Peyer's patch (tissue), 4 donors: ENCODE data around the gene RAB25. TPM values are rescaled to one million over a fixed set of nuclear protein-coding genes. Genes with fewer than 3 reads are reported as not detected.

Experiments
- DNase-seq, 3 donors: peaks; one replicate each; pipeline ENCODE4 v3.0.0-alpha.2; 2017 to 2019
- H3K27ac ChIP-seq, 4 donors: fragments of 200-600 bp; sonication (generic); one replicate each; pipeline ENCODE4 v1.5.1; 2016 to 2019
- H3K27me3 ChIP-seq, 2 donors: fragments of 200-600 bp; sonication (generic); one replicate each; pipeline ENCODE4 v1.5.1; 2019
- H3K36me3 ChIP-seq, 3 donors: fragments of 200-600 bp; sonication (generic); one replicate each; pipeline ENCODE4 v1.5.1; 2016 to 2019
- H3K4me1 ChIP-seq, 4 donors: fragments of 200-600 bp; sonication (generic); one replicate each; pipeline ENCODE4 v1.5.1; 2016 to 2019
- H3K4me3 ChIP-seq, 4 donors: fragments of 200-600 bp; sonication (generic); 1 replicate in 3 of 4; 2 replicates in 1 of 4; pipeline ENCODE4 v1.5.1; 2016 to 2019; ENCODE audit warnings: mild to moderate bottlenecking in 1 of 4
- H3K9me3 ChIP-seq, 4 donors: fragments of 200-600 bp; sonication (generic); one replicate each; pipeline ENCODE4 v1.5.1; 2016 to 2019; ENCODE audit warnings: mild to moderate bottlenecking in 1 of 4
- POLR2A ChIP-seq, 2 donors: fragments of 450-650 bp; IDR thresholded peaks; one replicate each; pipeline ENCODE4 v1.5.1; 2017; ENCODE audit warnings: antibody characterized with exemption in 2 of 2, mild to moderate bottlenecking in 2 of 2, moderate library complexity in 2 of 2
- total RNA-seq, 4 donors: library from RNA; depleted of rRNA; stranded (reverse); fragments of >200 nt; gene quantifications; one replicate each; pipeline ENCODE4 v1.1.0, GENCODE V29; 2016
- TF ChIP-seq, protein P1 (sequence below), 6 experiments: fragments of 450-650 bp in 4 of 6; fragments of 200-600 bp in 2 of 6; sonication (generic) in 1 of 6; IDR thresholded peaks; one replicate each; pipeline ENCODE4 v1.5.1; 2017 to 2019; ENCODE audit warnings: antibody characterized with exemption in 6 of 6, mild to moderate bottlenecking in 3 of 6, moderate library complexity in 1 of 6

The RAB25 gene
- total RNA-seq, 4 donors from 2014 or later = 96.6 to 188 (median 146) TPM

- DNase-seq = no peak
- Histone ChIP-seq H3K27me3 (no peaks in the 10 kb centered on the region), H3K27ac (peak overlapping the region; percentile 76 to 95 (median 85)), H3K9me3 (no peaks in the 10 kb centered on the region), H3K36me3 (no peaks in the 10 kb centered on the region), H3K4me3 (peak overlapping the region in 1 of 4 donors; percentile 13), H3K4me1 (peaks cover 10 to 73% (median 16%) of the 10 kb centered on the region in 4 donors)
- TF ChIP-seq, protein P1, sequence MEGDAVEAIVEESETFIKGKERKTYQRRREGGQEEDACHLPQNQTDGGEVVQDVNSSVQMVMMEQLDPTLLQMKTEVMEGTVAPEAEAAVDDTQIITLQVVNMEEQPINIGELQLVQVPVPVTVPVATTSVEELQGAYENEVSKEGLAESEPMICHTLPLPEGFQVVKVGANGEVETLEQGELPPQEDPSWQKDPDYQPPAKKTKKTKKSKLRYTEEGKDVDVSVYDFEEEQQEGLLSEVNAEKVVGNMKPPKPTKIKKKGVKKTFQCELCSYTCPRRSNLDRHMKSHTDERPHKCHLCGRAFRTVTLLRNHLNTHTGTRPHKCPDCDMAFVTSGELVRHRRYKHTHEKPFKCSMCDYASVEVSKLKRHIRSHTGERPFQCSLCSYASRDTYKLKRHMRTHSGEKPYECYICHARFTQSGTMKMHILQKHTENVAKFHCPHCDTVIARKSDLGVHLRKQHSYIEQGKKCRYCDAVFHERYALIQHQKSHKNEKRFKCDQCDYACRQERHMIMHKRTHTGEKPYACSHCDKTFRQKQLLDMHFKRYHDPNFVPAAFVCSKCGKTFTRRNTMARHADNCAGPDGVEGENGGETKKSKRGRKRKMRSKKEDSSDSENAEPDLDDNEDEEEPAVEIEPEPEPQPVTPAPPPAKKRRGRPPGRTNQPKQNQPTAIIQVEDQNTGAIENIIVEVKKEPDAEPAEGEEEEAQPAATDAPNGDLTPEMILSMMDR (IDR thresholded peaks at IDR 0.05) = no peak
- no peak for TF ChIP-seq POLR2A (IDR thresholded peaks at IDR 0.05)
Observed at GRCh38 chr1:156103521-156103947, 42.6 kb downstream of the RAB25 start.

DNA sequence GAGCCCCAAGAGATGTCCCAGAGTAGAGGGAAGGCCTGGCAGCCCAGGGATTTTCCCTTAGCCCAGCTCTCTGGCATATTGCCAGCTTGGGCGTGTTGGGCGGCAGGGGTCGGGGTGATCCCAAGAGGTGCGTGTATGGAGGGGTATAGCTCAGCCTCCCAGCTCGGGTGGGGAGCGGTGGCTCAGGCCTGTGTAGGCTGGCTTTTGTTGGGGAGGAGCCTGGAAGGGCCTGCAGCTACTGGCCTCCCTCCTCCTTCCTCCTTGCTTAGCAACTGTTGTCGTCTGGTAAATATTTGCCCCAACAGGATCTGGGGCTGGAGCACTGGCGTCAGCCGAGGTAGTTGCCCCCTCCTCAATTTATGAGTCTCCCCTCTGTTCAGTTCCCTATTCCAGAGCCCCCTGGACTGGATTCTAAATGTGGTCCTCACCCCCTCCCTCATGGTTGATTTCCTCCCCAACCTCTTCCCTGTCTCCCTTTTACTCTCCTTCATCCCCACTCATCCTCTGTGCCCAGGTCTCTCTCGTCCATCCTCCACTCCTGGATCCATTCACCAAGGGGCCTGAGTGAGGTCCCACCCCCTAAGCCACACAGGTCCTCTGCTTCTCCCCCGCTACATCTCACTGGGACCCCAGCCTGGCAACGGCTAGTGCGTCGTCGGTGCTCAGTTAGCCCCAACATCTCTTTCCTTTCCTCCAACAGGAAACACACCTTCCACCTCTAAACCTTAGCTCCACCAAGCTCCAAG, 43.3 kb downstream of the RAB25 start:
- DNase-seq = peak in 2 of 3 donors; percentile 74 to 81
- Histone ChIP-seq H3K9me3 (no peaks in the 10 kb centered on the region), H3K27me3 (no peaks in the 10 kb centered on the region), H3K36me3 (no peaks in the 10 kb centered on the region), H3K4me1 (peaks cover 10 to 73% (median 16%) of the 10 kb centered on the region in 4 donors), H3K27ac (peak overlapping the region; percentile 76 to 95 (median 85)), H3K4me3 (peak overlapping the region in 1 of 4 donors; percentile 13)
- TF ChIP-seq POLR2A (IDR thresholded peaks at IDR 0.05) = no peak
- TF ChIP-seq, protein P1 (IDR thresholded peaks at IDR 0.05) = no peak

GRCh38 chr1:156104861-156105832, 44.2 kb downstream of the RAB25 start:
- no peaks in the 10 kb centered on the region for H3K36me3 ChIP-seq
- peaks cover 10 to 69% (median 16%) of the 10 kb centered on the region in 4 donors for H3K4me1 ChIP-seq
- DNase-seq = no peak
- H3K4me3 ChIP-seq = peak overlapping the region; percentile 34 to 51 (median 48)
- H3K9me3 ChIP-seq = no peaks in the 10 kb centered on the region
- no peak for TF ChIP-seq POLR2A (IDR thresholded peaks at IDR 0.05)
- TF ChIP-seq, protein P1 (IDR thresholded peaks at IDR 0.05) = no peak
- peak overlapping the region; percentile 76 to 95 (median 85) for H3K27ac ChIP-seq
- no peaks in the 10 kb centered on the region for H3K27me3 ChIP-seq

DNA sequence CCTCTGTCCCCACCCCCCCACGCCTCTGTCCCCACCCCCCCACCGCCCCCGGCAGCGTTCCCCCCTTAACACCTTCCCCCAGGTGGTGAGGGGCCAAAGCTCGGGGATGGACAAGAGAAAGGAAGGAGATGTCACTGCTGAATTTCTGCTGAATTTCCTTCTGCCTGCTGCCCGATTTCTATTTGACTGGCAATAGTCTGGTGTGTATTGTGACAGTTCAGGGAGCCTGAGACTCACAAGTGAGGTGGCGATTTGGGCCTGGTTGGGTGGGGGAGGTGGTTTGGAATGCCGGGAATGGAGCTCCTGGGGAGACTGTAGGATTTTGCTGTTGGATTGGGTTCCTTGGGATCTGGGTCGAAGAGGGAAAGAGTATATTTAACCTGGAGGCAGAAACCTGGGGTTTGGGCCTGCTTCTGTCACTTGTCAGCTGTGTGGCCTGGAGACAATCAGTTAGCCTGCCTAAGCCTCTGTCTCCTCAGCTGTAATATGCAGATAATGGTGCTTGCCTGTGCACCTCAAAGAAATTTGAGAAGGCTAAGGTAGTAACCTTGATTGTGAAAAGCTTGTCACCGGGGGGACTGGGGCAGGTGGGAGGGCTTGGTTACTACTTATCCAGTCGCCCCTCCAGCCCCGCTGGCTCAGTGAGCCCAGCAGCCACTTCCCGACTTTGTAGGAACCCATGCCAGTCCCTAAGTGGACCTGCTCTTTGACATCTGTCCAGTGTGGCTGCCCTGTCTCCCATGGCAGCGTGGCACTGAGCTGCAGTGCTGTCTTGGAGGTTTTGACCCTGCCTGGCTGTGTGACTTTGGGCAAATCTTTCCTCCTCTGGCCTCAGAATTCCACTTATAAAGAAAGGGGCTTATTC, 45.9 kb downstream of the RAB25 start:
- peak overlapping the region; percentile 76 to 95 (median 85) for H3K27ac ChIP-seq
- TF ChIP-seq, protein P1 (IDR thresholded peaks at IDR 0.05) = no peak
- TF ChIP-seq POLR2A (IDR thresholded peaks at IDR 0.05) = no peak
- peak overlapping the region; percentile 34 to 51 (median 48) for H3K4me3 ChIP-seq
- no peaks in the 10 kb centered on the region for H3K9me3 ChIP-seq
- H3K4me1 ChIP-seq = peaks cover 10 to 54% (median 16%) of the 10 kb centered on the region in 4 donors
- H3K36me3 ChIP-seq = no peaks in the 10 kb centered on the region
- no peak for DNase-seq
- H3K27me3 ChIP-seq = no peaks in the 10 kb centered on the region

DNA sequence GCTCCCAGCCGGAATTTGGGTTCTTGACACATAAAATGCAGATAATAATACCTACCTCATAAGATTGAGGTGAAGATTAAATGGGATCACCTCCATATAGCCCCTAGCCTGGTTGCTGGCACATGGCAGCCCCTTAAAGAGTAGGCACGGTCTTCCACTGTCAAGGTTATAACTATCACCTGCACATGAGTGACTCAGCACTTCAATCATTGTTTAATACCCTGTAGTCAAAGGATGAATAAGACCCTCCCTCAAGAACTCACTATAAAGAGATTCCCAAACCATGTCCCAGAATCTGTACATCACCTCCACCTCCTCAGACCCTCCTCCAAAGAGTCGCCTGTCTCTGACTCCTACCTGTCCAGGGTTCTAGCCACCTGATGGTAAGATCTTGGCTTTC, 47.1 kb downstream of the RAB25 start:
- Histone ChIP-seq H3K27me3 (no peaks in the 10 kb centered on the region), H3K4me3 (no peak overlapping the region), H3K36me3 (no peaks in the 10 kb centered on the region), H3K9me3 (no peaks in the 10 kb centered on the region), H3K27ac (peak overlapping the region in 1 of 4 donors; percentile 10), H3K4me1 (peaks cover 10 to 42% (median 14%) of the 10 kb centered on the region in 4 donors)
- no peak for DNase-seq
- TF ChIP-seq, protein P1 (IDR thresholded peaks at IDR 0.05) = no peak
- TF ChIP-seq POLR2A (IDR thresholded peaks at IDR 0.05) = no peak
